Fibroblast of lung (primary cell): ENCODE data around the gene STXBP6. TPM values are rescaled to one million over a fixed set of nuclear protein-coding genes. Genes with fewer than 3 reads are reported as not detected.
A peak's percentile ranks its signal among the peaks of the same experiment; 100 is the strongest.

Experiments used
- DNase-seq, 2 donors: peaks; one replicate each; pipeline versions ENCODE4 v3.0.0 to v3.0.0-alpha.2; 2010; ENCODE audit warnings: low read depth in 2 of 2
- H2AFZ ChIP-seq: 2 replicates; pipeline ENCODE4 v1.5.1; 2012; ENCODE audit warnings: low read length, control low read depth, inconsistent platforms
- H3K27ac ChIP-seq: 2 replicates; pipeline ENCODE4 v1.5.1; 2011; ENCODE audit warnings: low read length, control low read depth; ENCODE audit not compliant: insufficient read depth
- H3K27me3 ChIP-seq: 2 replicates; pipeline ENCODE4 v1.5.1; 2011; ENCODE audit warnings: mild to moderate bottlenecking, low read length; ENCODE audit not compliant: control insufficient read depth, insufficient read depth
- H3K36me3 ChIP-seq: 2 replicates; pipeline ENCODE4 v1.5.1; 2011; ENCODE audit warnings: low read length; ENCODE audit not compliant: control insufficient read depth, insufficient read depth
- H3K4me1 ChIP-seq: 2 replicates; pipeline ENCODE4 v1.5.1; 2011; ENCODE audit warnings: low read length; ENCODE audit not compliant: control insufficient read depth, insufficient read depth; ENCODE audit errors: extremely low read depth
- H3K4me2 ChIP-seq: 2 replicates; pipeline ENCODE4 v1.5.1; 2011; ENCODE audit warnings: low read length, control low read depth; ENCODE audit not compliant: insufficient read depth; ENCODE audit errors: extremely low read depth
- H3K4me3 ChIP-seq, 4 experiments: fragments of 200-600 bp in 1 of 4; sonication (generic) in 1 of 4; replicated peaks in 1 of 4; 2 replicates each; pipeline ENCODE4 v1.5.1; 2011 to 2016; ENCODE audit warnings: low read length in 4 of 4, low read depth in 3 of 4, mild to moderate bottlenecking in 3 of 4, control low read depth in 2 of 4, inconsistent platforms in 1 of 4, mixed read lengths in 1 of 4; ENCODE audit not compliant: insufficient read depth in 1 of 4; ENCODE audit errors: control extremely low read depth in 1 of 4
- H3K79me2 ChIP-seq: 2 replicates; pipeline ENCODE4 v1.5.1; 2012; ENCODE audit warnings: mild to moderate bottlenecking, low read length, inconsistent platforms; ENCODE audit not compliant: control insufficient read depth, insufficient read depth
- H3K9ac ChIP-seq: 2 replicates; pipeline ENCODE4 v1.5.1; 2011; ENCODE audit warnings: mild to moderate bottlenecking, low read length, control low read depth; ENCODE audit not compliant: insufficient read depth
- H3K9me3 ChIP-seq: 2 replicates; pipeline ENCODE4 v1.5.1; 2012; ENCODE audit warnings: low read depth, low read length; ENCODE audit not compliant: control insufficient read depth, insufficient read depth
- H4K20me1 ChIP-seq: 2 replicates; pipeline ENCODE4 v1.5.1; 2011; ENCODE audit warnings: low read length; ENCODE audit not compliant: control insufficient read depth, insufficient read depth; ENCODE audit errors: extremely low read depth
- EZH2 ChIP-seq: IDR thresholded peaks from 2 replicates; pipeline ENCODE4 v1.5.1; 2012; ENCODE audit warnings: low read length, control low read depth, mild to moderate bottlenecking; ENCODE audit errors: missing control alignments
- polyA plus RNA-seq, 2 donors: library from polyadenylated mRNA; depleted of rRNA in 1 of 2; stranded (reverse) in 1 of 2; unstranded in 1 of 2; fragments of >200 nt; gene quantifications; 2 replicates each; pipeline ENCODE4 v1.2.1, GENCODE V29; 2011 to 2012; ENCODE audit warnings: missing spikeins in 1 of 2
- total RNA-seq: library from RNA; depleted of rRNA; stranded (reverse); fragments of >200 nt; gene quantifications from 2 replicates; pipeline ENCODE4 v1.2.1, GENCODE V29; 2014
- TF ChIP-seq, protein P1 (sequence below), 2 donors: IDR thresholded peaks in 1 of 2; conservative IDR thresholded peaks in 1 of 2; 1 replicate in 1 of 2; 2 replicates in 1 of 2; pipeline ENCODE4 v1.5.1; 2011 to 2012; ENCODE audit warnings: low read length in 2 of 2, control low read depth in 1 of 2, inconsistent platforms in 1 of 2, low read depth in 1 of 2, mild to moderate bottlenecking in 1 of 2

STXBP6 gene
- total and polyA plus RNA-seq, 2 donors (not counting 1 experiment from before 2014, with no cell fraction given) = 4.5 to 17.8 TPM

DNA sequence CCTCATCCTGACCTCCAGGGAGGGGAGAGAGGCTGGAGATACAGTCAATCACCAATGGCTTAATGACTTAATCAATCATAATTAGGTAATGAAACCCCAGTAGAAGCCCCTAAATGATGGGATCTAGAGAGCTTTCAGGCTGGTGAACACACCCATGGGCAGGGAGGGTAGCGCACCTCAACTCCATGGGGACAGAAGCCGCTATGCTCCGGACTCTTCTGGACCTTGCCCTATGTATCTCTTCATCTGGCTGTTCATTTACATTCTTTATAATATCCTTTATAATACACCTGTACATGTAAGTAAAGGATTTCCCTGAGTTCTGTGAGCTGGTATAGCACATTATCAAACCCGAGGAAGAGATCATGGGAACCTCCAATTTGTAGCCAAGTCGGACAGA is 205.9 kb downstream of the STXBP6 start:
- Histone ChIP-seq H3K4me2 (no peak overlapping the region), H3K36me3 (no peaks in the 10 kb centered on the region), H3K9ac (no peak overlapping the region), H3K9me3 (no peaks in the 10 kb centered on the region), H3K4me3 (no peak overlapping the region), H3K79me2 (no peaks in the 10 kb centered on the region), H4K20me1 (no peaks in the 10 kb centered on the region), H3K27me3 (no peaks in the 10 kb centered on the region), H2AFZ (no peak overlapping the region), H3K27ac (no peak overlapping the region), H3K4me1 (no peaks in the 10 kb centered on the region)
- TF ChIP-seq EZH2 = no peak
- TF ChIP-seq, protein P1, sequence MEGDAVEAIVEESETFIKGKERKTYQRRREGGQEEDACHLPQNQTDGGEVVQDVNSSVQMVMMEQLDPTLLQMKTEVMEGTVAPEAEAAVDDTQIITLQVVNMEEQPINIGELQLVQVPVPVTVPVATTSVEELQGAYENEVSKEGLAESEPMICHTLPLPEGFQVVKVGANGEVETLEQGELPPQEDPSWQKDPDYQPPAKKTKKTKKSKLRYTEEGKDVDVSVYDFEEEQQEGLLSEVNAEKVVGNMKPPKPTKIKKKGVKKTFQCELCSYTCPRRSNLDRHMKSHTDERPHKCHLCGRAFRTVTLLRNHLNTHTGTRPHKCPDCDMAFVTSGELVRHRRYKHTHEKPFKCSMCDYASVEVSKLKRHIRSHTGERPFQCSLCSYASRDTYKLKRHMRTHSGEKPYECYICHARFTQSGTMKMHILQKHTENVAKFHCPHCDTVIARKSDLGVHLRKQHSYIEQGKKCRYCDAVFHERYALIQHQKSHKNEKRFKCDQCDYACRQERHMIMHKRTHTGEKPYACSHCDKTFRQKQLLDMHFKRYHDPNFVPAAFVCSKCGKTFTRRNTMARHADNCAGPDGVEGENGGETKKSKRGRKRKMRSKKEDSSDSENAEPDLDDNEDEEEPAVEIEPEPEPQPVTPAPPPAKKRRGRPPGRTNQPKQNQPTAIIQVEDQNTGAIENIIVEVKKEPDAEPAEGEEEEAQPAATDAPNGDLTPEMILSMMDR (conservative IDR thresholded peaks at IDR 0.05 in 1 of 2, IDR thresholded peaks at IDR 0.05 in 1 of 2; ENCODE audit: low read depth in 1 of 2, low read length in 2 of 2) = no peak
- DNase-seq = no peak

GRCh38 chr14:24843494-24843893 is 206.5 kb downstream of the STXBP6 start:
- TF ChIP-seq EZH2 = no peak
- TF ChIP-seq, protein P1 (conservative IDR thresholded peaks at IDR 0.05 in 1 of 2, IDR thresholded peaks at IDR 0.05 in 1 of 2; ENCODE audit: low read depth in 1 of 2, low read length in 2 of 2) = no peak
- no peak overlapping the region for H3K4me2 ChIP-seq
- H3K4me1 ChIP-seq = no peaks in the 10 kb centered on the region
- no peaks in the 10 kb centered on the region for H4K20me1 ChIP-seq
- no peaks in the 10 kb centered on the region for H3K36me3 ChIP-seq
- H3K79me2 ChIP-seq = no peaks in the 10 kb centered on the region
- no peak overlapping the region for H3K4me3 ChIP-seq
- no peak for DNase-seq
- H2AFZ ChIP-seq = no peak overlapping the region
- H3K27me3 ChIP-seq = no peaks in the 10 kb centered on the region
- no peak overlapping the region for H3K9ac ChIP-seq
- H3K27ac ChIP-seq = no peak overlapping the region
- H3K9me3 ChIP-seq = no peaks in the 10 kb centered on the region

GRCh38 chr14:24840204-24840893 is 209.6 kb downstream of the STXBP6 start:
- peak in 1 of 2 donors; percentile 44 for DNase-seq
- H3K9me3 ChIP-seq = no peaks in the 10 kb centered on the region
- H3K9ac ChIP-seq = no peak overlapping the region
- H3K4me3 ChIP-seq = no peak overlapping the region
- H3K4me2 ChIP-seq = no peak overlapping the region
- H3K27me3 ChIP-seq = no peaks in the 10 kb centered on the region
- H3K27ac ChIP-seq = no peak overlapping the region
- no peak for TF ChIP-seq EZH2
- TF ChIP-seq, protein P1 (conservative IDR thresholded peaks at IDR 0.05 in 1 of 2, IDR thresholded peaks at IDR 0.05 in 1 of 2; ENCODE audit: low read depth in 1 of 2, low read length in 2 of 2) = no peak
- H3K36me3 ChIP-seq = no peaks in the 10 kb centered on the region
- H3K4me1 ChIP-seq = no peaks in the 10 kb centered on the region
- H3K79me2 ChIP-seq = no peaks in the 10 kb centered on the region
- H4K20me1 ChIP-seq = no peaks in the 10 kb centered on the region
- no peak overlapping the region for H2AFZ ChIP-seq
